GM12878 (cell line): Measurements from ENCODE around the gene CAMK2G.

Experiments
- BRCA1 ChIP-seq: IDR thresholded peaks from 2 replicates; pipeline ENCODE4 v1.6.1; 2011; ENCODE audit warnings: low read depth, low read length, improper control_type of control experiment
- CEBPB ChIP-seq, 2 experiments: fragments of 150-350 bp in 1 of 2; IDR thresholded peaks; 2 replicates each; pipeline ENCODE4 v1.6.1; 2012 to 2014; ENCODE audit warnings: low read depth in 2 of 2, low read length in 2 of 2, borderline replicate concordance in 1 of 2, inconsistent platforms in 1 of 2
- FOXK2 ChIP-seq: fragments of 450-650 bp; IDR thresholded peaks from 2 replicates; pipeline ENCODE4 v1.6.1; 2017; ENCODE audit warnings: mild to moderate bottlenecking, moderate library complexity
- POLR2A ChIP-seq: IDR thresholded peaks from 2 replicates; pipeline ENCODE4 v1.6.1; 2011; ENCODE audit warnings: low read depth, mild to moderate bottlenecking, low read length
- RB1 ChIP-seq: fragments of 450-650 bp; formaldehyde crosslinking; IDR thresholded peaks from 2 replicates; pipeline ENCODE4 v1.6.1; 2017; ENCODE audit warnings: mild to moderate bottlenecking, borderline replicate concordance
- SP1 ChIP-seq: IDR thresholded peaks from one replicate; pipeline ENCODE4 v1.6.1; 2011; ENCODE audit warnings: low read depth, low read length

DNA sequence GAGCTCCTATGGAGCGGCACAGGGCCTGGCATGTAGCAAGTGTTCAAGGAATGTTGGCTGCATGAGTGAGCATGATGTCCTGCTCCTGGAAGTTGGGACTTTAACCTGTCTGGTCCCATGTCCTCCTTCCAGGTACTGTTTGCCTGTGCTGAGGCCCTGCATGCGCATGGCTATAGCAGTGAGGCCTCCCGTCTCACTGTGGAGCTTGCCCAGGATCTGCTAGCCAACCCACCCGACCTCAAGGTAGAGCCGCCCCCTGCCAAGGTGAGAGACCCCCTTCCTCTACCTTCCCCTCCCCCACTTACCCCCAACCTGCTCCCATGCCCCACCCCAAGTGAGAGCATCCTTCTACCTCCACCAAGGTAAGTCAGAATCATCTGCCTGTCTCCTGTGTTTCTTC, 80.9 kb downstream of the CAMK2G start:
- TF ChIP-seq SP1 (no peak), BRCA1 (no peak), FOXK2 (no peak), POLR2A (no peak), CEBPB (IDR thresholded peaks at IDR 0.05; ENCODE audit: borderline replicate concordance in 1 of 2, low read depth in 2 of 2, low read length in 2 of 2) (no peak), RB1 (no peak)
